GM21381 (cell line): ENCODE results near the gene PDCD7.
"Not testable (repeated sequence)": the region's sequence is repeated elsewhere in the genome, so short reads cannot be mapped to it uniquely, and the experiment has no call there.

Experiments
- ATAC-seq: cut with Tn5 transposase; IDR thresholded peaks from one replicate; pipeline ENCODE4 v1.9.1; 2021; ENCODE audit warnings: mild to moderate bottlenecking, moderate library complexity; ENCODE audit not compliant: unreplicated experiment

The PDCD7 gene, protein sequence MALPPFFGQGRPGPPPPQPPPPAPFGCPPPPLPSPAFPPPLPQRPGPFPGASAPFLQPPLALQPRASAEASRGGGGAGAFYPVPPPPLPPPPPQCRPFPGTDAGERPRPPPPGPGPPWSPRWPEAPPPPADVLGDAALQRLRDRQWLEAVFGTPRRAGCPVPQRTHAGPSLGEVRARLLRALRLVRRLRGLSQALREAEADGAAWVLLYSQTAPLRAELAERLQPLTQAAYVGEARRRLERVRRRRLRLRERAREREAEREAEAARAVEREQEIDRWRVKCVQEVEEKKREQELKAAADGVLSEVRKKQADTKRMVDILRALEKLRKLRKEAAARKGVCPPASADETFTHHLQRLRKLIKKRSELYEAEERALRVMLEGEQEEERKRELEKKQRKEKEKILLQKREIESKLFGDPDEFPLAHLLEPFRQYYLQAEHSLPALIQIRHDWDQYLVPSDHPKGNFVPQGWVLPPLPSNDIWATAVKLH

DNA sequence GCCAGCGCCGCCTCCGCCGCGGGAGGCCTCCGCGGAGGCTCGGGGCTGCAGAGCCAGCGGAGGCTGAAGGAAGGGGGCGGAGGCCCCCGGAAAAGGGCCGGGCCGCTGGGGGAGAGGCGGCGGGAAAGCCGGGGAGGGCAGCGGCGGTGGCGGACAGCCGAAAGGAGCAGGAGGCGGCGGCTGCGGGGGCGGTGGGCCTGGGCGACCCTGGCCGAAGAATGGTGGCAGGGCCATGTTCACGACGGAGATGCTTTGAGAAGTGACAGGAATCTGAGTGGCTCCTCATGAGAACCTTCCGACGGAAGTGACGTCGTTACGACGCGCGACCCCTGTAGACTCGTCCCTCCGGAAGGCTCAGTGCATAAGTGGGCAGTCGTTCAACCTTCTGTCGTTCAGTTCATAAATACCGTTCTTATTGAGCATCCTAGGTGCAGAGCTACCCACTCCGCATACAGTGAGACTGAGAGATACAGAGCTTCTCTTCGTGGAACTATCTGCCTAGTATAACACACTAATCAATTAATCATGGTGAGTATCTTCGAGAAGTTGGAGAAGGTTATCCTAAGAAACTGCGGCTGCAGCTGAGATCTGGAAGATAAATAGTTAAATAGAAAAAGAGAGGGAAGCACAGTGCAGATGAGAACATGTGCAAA lies at the start of gene PDCD7:
TSS of gene PDCD7 (minus strand) at position 261 of the 653 bp plus-strand sequence. CDS start at position 234, 27 bp downstream.
- peak; percentile 84 for ATAC-seq

DNA sequence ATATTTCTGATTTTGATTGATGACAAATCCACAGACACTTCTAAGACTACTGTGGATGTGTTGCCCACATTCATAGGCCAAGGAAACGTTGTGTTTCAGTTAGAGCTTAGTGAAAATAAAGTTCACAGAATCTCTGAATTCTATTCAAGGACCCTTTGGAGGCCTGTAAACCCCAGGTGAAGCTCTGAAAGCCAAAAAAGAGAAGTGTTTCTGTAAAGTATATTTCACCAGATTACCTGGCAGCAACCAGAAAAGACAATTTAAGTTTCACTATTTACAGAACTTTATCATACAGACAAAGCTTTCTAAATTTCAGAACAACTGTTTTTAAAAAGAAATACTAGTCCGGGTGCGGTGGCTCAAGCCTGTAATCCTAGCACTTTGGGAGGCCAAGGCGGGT lies 48.9 kb upstream of the PDCD7 start:
- no peak for ATAC-seq

DNA sequence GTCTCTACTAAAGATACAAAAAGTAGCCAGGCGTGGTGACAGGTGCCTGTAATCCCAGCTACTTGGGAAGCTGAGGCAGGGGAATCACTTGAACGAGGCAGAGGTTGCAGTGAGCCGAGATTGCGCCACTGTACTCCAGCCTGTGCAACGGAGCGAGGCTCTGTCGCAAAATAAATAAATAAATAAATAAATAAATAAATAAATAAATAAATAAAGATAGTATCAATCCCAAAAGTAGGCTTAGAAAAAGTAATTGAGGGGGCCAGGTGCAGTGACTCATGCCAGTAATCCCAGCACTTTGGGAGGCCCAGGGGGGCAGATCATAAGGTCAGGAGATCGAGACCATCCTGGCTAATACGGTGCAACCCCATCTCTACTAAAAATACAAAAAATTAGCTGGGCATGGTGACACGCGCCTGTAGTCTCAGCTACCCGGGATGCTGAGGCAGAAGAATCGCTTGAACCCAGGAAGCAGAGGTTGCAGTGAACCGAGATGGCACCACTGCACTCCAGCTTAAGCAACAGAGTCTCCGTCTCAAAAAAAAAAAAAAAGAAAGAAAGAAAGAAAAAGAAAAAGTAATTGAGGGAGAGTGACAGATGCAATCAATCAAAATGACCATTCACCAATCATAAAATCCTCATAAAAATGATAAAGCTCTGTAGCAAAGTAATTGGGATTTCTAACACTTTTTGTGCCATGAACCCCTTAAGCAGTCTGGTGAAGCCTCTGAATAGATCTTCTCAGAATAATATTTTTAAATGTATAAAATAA lies 48.2 kb upstream of the PDCD7 start:
- ATAC-seq: not testable (repeated sequence)

DNA sequence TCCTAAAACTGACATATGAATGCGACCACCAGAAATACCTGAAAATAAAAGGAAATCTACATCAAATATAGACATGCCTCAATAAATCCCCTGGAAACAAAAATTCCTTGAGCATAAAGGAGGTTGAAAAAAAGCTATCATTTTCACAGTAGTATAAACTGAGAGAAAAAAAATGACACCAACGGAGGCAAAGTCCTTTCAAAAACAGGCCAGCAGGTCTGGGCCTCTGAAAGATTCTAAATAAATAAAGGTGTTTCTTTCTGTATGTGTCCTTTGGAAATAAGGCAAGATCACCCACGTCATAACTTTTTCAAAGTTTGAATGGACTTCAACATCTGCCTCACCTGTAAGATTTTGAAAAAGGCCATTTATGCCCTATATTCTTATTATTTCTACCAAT lies 46.6 kb upstream of the PDCD7 start:
- no peak for ATAC-seq

DNA sequence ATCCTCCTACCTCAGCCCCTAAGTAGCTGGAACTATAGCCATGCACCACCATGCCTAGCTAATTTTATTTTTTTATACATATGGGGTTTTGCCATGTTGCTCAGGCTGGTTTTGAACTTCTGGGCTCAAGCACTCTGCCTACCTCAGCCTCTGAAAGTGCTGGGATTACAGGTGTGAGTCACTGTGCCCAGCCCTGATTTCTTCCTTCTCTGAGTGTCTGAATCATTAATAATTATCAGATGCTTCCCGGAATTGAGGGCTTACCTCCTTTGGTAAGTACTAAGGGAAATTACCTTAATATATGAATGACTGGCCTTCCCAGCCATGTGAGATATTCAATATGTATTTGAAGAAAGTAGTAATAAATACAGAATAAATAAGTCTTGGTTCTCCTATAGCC lies 44.3 kb upstream of the PDCD7 start:
- no peak for ATAC-seq

DNA sequence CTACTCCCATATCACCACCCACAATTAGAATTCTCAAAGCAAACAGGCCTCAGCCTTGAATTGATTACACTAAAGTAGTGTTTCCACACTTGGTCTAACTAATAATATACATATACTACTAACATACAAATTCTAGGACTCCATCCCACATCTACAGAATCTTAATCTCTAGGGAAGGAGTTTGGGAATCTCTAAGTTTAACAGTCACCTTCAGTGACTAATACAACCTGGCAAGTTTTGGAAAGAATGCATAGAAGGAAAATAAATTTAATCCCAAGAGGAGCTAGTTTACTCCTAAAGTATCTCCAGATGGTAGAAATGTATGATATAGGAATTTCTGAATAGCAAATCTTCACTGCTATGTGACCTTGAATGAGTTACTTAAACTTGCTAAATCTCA lies 42.4 kb upstream of the PDCD7 start:
- ATAC-seq: no peak

DNA sequence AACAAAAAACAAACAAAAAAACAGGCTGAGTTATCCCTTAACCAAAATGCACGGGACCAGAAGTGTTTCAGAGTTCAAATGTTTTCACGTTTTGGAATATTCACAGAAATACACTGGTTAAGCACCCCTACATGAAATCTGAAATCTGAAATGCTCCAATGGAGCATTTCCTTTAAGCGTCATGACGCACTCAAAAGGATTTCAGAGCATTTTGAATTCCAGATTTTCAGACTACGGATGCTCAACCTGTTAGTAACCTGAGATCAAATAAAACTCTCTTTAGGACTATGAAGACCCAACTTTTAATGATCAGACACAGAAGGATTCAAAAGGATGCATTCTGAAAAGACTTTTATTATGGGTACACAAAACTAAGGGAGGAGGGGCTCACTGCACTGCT lies 41.9 kb upstream of the PDCD7 start:
- ATAC-seq: no peak

DNA sequence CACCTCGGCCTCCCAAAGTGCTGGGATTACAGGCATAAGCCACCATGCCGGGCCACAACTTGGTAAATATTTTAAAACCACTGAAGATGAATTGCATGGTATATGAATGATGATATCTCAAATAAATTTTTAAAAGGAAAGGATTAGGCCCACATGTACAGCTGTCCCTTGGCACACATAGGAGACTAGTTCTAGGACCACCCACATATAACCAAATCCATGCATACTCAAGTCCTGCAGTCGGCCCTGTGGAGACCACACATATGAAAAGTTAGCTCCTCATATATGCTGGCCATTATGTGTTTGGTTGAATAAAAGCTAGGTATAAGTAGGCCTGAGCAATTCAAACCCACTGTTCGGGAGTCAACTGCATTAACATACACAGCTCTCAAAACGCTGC lies 40.9 kb upstream of the PDCD7 start:
- ATAC-seq: no peak

DNA sequence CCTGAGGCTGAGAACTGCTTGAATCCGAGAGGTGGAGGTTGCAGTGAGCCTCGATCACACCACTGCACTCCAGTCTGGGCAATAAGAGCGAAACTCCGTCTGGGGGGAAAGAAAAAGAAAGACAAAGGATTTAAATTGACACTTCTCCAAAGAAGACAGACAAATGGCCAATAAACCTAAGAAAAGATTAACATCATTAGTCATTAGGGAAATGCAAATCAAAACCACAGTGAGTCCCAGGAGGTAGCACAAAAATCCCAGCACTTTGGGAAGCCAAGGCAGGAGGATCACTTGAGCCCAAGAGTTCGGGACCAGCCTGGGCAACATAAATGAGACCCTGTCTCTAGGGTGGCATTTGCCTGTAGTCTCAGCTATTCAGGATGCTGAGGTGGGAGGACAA lies 38.9 kb upstream of the PDCD7 start:
- no peak for ATAC-seq

DNA sequence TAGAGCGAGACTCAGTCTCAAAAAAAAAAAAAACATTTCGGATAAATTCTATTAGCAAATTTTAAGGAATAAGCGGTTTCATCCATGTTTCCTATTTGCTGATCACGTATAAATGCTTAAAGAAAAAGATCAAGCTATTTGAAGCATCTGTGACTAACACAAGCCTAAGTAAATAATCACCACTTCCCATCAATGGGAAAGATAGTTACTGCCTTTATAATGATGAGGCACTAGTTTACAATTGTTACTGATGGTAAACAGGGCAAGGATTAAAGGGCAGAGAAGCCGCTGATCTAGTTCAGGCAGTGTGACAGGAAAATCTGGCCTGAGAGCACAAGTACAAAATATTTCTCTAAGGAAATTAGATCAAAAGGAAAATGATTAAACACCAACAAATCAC lies 37.8 kb upstream of the PDCD7 start:
- ATAC-seq: no peak

DNA sequence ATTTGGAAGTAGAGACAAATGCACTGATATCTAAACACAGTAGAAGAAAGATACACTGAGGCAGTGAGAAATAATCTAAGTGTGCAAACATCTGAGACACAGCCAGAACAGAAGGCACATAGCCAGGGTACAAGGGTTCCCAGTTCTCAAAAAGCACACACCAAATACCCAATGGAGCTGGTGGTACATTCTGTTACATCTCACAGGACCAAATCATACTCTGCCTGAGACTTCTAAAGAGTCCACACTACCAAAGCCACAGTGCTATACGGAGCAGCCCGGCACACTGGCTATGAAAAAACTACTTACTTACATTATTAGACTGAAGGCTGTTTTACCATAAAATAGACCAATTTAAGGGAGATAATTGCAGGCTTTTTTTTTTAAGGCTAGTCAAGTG lies 32.3 kb upstream of the PDCD7 start:
- no peak for ATAC-seq

DNA sequence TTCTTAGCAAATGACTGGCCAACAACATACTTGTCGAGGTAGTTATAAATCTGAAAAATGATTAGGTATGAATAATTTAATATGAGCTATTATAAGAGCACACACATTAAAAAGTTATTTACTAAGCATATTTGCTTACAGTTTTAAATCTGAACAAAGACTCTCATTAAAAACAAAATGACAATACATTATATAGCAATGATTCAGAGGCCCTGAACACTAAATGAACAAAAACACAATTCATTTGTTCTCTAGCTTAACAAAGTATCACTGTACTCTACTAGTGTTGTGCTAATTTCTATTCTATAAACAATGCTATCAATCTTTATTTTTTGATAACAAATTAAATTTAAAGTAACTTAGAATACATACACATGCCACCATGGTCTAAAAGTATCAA lies 30.5 kb upstream of the PDCD7 start:
- no peak for ATAC-seq

DNA sequence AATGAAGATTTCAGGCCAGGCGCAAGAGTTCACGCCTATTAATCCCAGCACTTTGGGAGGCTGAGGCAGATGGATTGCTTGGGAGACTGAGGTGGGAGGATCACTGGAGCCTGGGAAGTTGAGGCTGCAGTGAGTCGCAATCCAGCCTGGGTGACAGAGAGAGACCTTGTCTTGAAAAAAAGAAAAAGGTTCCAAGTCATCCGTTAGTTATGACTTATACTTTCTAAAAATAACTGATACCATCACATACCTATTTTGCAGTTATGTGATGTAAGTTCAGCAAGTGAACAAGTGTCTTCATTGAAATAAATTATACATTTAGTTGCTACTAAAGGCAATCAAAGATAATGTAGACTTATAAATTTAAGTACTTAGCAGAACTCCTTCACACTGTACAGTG lies 29.4 kb upstream of the PDCD7 start:
- ATAC-seq: no peak

DNA sequence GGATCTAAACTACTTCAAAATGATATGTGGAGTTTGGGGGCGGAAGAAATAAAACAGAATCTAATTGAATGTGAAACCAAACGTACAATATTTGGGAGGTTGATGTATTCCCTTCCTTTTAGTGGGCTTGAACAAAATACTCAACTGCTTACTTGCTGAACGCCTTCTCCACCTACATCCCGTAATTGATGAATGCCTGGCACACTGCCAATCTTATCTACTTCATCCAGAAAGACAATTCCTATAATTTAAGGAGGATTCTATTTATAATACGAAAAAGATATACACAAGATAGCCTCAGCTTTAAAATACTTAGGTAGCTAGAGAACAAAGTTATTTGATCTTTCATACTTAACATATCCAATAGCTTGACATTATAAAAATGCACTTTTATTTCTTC lies 23.1 kb upstream of the PDCD7 start:
- ATAC-seq: no peak

DNA sequence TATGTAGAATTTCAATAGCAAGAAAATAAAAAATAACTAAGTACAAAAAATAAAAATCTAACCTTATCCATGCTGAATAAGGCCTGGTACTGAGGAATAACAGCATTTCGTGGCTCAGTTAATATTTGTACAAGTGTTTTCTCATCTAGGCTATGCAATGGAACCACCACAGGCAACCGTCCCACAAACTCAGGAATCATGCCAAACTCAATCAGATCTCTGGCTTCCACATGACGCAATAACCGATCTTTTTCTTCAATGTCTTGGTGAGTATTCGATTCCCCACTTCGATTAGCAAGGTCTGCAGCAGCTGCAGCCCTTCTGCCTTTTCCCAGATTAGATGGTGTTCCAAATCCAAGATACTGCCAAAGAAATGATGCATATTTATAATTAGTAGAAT lies 21.1 kb upstream of the PDCD7 start:
- no peak for ATAC-seq

DNA sequence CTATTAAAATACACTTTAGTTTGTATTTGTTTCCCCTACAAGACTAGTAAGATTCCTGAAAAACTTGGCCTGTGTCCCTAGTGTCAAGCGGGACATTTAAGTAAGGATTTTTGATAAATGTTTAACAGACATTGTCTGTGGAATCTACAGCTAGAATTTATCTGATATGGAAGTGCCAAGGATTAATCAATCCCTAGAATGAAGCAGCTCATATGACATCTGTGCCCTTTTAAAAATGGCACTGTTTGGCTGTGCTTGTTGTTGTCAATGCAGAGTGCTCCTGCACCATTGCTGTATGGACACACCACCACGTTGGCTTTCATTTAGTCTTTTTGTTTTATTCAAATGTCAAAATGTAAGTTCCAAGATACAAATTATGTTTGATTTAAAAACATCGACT lies 14.3 kb upstream of the PDCD7 start:
- no peak for ATAC-seq

DNA sequence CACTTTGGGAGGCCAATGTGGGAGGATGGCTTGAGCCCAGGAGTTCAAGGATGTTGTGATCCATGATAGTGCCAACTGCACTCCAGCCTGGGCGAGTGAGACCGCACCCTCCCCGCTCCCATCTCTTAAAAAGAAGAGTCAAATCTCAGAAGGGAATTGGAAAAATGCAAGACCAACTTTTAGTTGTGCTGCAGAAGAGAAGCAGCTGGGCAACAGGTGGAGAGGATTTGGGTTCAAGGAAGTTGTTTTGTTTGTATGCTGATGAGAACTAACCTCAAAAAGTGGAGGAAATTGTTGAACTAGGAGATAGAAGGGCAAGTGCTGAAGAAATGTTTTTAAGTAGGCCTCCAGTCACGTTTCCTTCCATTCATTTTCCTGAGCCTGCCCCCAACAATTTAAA lies 12.8 kb upstream of the PDCD7 start:
- no peak for ATAC-seq

DNA sequence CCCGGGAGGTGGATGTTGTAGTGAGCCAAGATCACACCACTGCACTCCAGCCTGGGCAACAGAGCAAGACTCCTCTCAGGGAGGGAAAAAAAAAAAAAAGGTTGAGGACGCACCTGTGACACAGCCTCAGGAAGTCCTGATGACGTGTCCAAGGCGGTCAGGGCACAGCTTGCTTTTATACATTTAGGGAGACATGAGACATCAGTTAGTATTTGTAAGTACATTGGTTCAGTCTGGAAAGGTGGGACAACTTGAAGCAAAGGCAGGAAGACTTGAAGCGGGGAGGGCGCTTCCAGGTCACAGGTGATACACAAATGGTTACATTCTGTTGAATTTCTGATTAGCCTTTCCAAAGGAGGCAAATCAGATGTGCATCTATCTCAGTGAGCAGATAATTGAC lies 5.0 kb upstream of the PDCD7 start:
- ATAC-seq: not testable (repeated sequence)

DNA sequence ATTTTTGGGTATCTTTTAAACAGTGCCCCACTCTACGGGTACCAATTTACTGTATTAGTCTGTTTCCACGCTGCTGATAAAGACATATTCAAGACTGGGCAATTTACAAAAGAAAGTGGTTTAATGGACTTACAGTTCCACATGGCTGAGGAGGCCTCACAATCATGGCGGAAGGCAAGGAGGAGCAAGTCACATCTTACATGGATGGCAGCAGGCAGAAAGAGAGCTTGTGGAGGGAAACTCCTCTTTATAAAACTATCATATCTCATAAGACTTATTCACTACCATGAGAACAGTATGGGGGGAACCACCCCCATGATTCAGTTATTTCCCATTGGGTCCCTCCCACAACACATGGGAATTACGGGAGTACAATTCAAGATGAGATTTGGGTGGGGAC lies 4.3 kb upstream of the PDCD7 start:
- ATAC-seq: not testable (repeated sequence)

DNA sequence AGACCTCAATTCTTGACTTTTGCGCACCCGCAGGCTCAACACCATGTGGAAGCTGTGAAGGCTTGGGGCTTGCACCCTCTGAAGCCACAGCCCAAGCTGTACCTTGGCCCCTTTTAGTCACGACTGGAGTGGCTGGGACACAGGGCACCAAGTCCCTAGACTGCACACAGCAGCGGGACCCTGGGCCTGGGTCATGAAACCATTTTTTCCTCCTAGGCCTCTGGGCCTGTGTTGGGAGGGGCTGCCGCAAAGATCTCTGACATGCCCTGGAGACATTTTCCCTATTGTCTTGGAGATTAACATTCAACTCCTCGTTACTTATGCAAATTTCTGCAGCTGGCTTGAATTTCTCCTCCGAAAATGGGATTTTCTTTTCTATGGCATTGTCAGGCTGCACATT lies 3.5 kb upstream of the PDCD7 start:
- ATAC-seq: not testable (repeated sequence)

DNA sequence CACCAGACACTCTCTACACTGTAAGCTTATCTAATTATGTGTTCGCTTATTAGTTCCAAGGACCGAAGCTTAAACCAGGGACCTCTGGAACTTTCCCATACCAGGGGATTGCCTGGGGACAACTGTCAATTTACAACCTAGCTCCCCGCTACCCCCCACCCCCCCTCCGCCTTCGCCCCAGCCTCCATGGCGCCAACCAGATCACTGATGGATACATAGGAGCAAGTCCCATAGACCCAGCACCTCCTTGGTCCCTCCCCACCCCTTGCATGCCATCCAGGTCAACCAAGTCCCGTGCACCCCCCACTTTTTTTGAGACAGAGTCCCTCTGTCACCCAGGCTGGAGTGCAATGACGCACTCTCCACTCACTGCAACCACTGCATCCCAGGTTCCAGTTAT lies 930 bp upstream of the PDCD7 start:
- no peak for ATAC-seq
